ENCODE data around the gene DAPK2.

DNA sequence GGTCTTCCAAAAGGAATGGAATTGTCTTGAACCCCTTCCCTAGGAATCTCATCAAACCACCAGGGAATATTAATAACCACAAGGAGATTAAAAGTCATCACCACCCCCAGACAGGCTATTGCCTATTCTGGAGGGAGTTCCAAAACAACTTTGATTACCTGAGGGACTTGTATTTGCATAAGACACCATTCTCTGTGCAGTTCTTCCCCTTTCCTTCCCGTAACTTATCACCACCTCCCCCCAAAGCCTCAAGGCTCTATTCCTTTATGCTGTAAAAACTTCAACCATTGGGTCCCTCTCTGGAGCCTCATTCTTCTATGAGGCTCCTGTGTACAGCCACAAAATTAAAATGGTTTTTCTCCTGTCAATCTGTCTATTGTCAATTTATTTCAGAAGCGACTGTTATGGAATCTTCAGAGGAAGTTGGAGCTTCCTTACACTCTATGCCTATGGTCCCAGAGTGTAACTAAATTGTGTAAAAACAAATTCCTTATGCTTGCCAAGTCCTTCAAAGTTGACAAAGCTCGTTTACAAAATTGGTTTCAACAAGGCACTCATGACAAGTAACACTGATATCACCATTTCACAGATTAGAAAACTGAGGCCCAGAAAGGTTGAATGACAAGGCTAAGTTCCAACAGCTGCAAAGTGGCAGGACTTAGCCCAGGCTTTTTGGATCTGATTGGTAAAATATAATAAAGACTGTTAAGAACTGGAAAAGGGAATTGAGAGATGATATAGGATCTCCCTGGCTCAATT lies 144.2 kb downstream of the DAPK2 start:
- TF ChIP-seq, protein P1, sequence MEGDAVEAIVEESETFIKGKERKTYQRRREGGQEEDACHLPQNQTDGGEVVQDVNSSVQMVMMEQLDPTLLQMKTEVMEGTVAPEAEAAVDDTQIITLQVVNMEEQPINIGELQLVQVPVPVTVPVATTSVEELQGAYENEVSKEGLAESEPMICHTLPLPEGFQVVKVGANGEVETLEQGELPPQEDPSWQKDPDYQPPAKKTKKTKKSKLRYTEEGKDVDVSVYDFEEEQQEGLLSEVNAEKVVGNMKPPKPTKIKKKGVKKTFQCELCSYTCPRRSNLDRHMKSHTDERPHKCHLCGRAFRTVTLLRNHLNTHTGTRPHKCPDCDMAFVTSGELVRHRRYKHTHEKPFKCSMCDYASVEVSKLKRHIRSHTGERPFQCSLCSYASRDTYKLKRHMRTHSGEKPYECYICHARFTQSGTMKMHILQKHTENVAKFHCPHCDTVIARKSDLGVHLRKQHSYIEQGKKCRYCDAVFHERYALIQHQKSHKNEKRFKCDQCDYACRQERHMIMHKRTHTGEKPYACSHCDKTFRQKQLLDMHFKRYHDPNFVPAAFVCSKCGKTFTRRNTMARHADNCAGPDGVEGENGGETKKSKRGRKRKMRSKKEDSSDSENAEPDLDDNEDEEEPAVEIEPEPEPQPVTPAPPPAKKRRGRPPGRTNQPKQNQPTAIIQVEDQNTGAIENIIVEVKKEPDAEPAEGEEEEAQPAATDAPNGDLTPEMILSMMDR (IDR thresholded peaks at IDR 0.05 in 4 of 5, conservative IDR thresholded peaks at IDR 0.05 in 1 of 5), result no peak
- no peak for TF ChIP-seq POLR2A (IDR thresholded peaks at IDR 0.05)
